ENCODE results near the gene PARN.

Gene PARN

GRCh38 chr16:14500791-14501190 lies 129.3 kb downstream of the PARN start:
- FAIRE-seq (no peak), DNase-seq (ENCODE audit: insufficient read length) (no peak)
- no peak for TF ChIP-seq POLR2AphosphoS5 (IDR thresholded peaks at IDR 0.05; ENCODE audit: low read depth, low read length)
- TF ChIP-seq POLR2A (IDR thresholded peaks at IDR 0.05; ENCODE audit: low read depth, low read length): no peak
- TF ChIP-seq TAF1 (IDR thresholded peaks at IDR 0.05; ENCODE audit: borderline replicate concordance, low read depth, low read length): no peak

DNA sequence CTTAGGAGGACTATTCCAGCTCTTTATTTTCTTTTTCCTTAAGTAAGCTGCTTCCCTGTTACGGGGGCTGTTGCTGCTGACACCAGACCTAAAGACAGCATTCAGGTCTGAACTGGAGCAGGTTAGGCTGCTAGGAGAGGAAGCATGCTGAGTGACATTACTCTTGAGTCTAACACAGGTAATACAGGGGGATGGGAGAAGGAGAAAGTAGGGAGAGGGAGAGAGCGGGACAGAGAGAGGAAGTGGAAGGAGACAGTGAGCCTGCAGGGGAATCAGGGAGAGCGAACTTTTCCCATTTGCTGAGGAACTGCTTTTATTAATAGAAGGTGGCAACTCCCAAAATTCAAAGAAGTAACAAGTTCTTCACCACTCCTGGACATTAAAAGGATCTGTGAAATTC lies 130.9 kb downstream of the PARN start:
- no peak for FAIRE-seq
- TF ChIP-seq TAF1 (IDR thresholded peaks at IDR 0.05; ENCODE audit: borderline replicate concordance, low read depth, low read length) (no peak), POLR2A (IDR thresholded peaks at IDR 0.05; ENCODE audit: low read depth, low read length) (no peak), POLR2AphosphoS5 (IDR thresholded peaks at IDR 0.05; ENCODE audit: low read depth, low read length) (no peak)
- DNase-seq (ENCODE audit: insufficient read length): no peak

DNA sequence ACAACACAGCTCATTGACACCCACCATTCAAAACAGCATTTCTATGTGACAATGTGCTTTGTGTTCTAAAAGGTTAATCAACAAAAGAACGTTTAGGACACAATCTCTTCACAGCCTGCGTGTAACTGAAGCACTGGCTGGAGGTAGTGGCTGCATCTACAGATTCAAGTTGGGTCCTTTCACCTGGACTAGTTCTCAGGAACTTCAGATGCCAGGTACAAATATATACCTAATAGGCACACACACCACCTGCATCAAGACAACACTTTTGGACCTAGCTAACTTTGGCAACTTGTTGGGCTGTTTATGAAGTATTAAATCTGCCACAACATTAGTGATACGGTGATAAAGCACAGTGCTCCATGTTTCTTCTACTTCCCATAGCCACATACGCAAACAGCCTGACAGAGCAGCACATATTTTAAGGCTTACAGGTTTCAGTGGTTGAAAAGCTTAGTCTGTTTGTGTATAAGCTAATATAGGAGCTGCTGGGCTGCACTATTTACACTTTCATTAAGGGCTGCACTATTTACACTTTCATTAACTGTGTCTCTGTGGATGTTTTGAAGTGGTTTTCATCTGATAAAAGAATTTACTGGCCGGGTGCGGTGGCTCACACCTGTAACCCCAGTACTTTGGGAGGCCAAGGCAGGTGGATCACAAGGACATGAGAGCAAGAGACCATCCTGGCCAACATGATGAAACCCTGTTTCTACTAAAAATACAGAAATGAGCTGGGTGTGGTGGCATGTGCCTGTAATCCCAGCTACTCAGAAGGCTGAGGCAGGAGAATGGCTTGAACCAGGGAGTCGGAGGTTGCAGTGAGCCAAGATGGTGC lies 132.6 kb downstream of the PARN start:
- no peak for FAIRE-seq
- TF ChIP-seq POLR2AphosphoS5 (IDR thresholded peaks at IDR 0.05; ENCODE audit: low read depth, low read length) (no peak), TAF1 (IDR thresholded peaks at IDR 0.05; ENCODE audit: borderline replicate concordance, low read depth, low read length) (no peak), POLR2A (IDR thresholded peaks at IDR 0.05; ENCODE audit: low read depth, low read length) (no peak)
- DNase-seq (ENCODE audit: insufficient read length): no peak

DNA sequence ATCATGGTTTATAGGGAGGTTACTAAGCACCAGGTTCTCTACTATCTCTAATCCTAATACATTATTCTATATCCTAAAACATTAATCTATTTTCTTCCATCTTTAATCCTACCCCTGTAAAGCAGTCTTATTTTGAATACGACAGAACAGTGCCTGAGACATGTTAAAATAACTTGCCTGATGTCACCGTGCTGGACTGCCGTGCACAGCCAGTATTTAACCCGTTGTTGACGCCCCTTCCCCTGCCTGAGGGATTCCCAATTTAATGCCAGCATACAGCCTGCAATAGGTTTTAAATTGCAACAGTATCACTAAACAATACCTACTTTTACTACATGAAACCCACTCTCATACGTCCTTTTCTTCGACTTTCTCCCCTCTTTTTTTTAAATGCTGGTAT lies 133.3 kb downstream of the PARN start:
- FAIRE-seq: no peak
- TF ChIP-seq POLR2AphosphoS5 (IDR thresholded peaks at IDR 0.05; ENCODE audit: low read depth, low read length) (no peak), POLR2A (IDR thresholded peaks at IDR 0.05; ENCODE audit: low read depth, low read length) (no peak), TAF1 (IDR thresholded peaks at IDR 0.05; ENCODE audit: borderline replicate concordance, low read depth, low read length) (no peak)
- no peak for DNase-seq (ENCODE audit: insufficient read length)

GRCh38 chr16:14496047-14496770 lies 133.9 kb downstream of the PARN start:
- TF ChIP-seq TAF1 (IDR thresholded peaks at IDR 0.05; ENCODE audit: borderline replicate concordance, low read depth, low read length) (no peak), POLR2AphosphoS5 (IDR thresholded peaks at IDR 0.05; ENCODE audit: low read depth, low read length) (no peak), POLR2A (IDR thresholded peaks at IDR 0.05; ENCODE audit: low read depth, low read length) (no peak)
- no peak for FAIRE-seq

DNA sequence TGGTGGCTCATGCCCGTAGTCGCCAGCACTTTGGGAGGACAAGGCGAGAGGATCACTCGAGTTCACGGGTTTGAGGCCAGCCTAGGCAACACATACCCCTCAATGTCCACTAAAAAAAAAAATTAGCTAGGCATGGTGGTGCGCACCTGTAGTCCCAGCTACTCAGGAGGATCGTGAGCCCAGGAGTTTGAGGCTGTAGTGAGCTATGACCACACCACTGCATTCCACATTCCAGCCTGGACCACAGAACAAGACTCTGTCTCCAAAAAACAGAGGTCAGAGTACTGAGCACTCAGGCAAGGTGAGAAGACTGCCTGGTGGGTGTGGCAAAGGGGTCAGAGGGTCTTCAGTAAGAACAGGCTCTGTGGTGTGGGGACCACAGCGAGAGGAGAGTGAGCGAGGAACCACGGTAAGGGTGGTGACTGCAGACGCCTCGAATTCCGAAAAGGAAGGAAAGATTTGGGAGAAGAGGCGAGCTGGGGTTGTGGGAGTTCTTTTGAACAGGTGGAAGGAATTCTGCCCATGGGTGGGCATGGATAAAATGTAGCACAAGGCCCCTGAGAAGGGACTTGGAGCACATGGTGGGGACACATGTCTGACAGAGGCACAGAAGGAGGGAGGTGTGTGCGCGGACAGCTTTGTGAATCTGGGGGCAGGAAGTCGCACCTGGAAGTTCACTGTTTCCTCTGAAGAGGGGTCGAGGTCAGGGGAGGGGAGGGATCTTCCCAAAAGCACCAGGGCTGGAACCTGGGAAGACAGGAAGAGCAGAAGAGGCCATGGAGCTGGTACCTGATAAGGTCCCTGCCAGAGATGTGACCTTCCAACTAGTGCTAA lies 134.6 kb downstream of the PARN start:
- DNase-seq (ENCODE audit: insufficient read length) (no peak), FAIRE-seq (no peak)
- TF ChIP-seq POLR2AphosphoS5 (IDR thresholded peaks at IDR 0.05; ENCODE audit: low read depth, low read length): no peak
- no peak for TF ChIP-seq POLR2A (IDR thresholded peaks at IDR 0.05; ENCODE audit: low read depth, low read length)
- TF ChIP-seq TAF1 (IDR thresholded peaks at IDR 0.05; ENCODE audit: borderline replicate concordance, low read depth, low read length): no peak

More at GRCh38 chr16:14496047-14496770, 133.9 kb downstream of the PARN start:
- DNase-seq (ENCODE audit: insufficient read length): no peak

DNA sequence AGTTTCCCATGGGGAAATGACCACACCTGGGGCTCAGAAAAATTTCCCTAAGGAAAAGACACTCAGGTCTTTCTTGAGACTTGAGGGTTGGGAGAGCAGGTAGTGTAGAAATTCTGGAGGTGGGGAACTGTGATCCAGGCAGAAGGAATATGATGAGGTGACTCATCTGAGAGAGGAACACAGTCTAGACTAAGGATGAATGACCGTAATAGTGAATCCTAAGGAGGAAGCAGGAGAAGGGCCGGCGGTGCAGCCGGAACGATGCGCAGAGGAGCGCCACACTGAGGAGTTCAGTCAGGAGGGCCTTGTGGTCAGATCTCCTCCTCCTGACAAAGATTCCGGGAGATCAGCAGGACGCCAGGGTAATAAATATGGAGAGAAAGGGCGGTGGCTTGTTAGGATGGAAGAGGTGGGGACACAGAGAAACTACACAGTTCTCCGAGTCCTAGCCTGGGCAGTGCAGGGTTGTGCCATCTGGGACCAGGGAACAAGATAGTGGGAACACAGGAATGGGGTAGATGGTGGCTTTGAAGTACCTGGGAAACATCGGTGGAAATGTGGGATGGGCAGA lies 135.6 kb downstream of the PARN start:
- DNase-seq (ENCODE audit: insufficient read length): no peak
- no peak for FAIRE-seq
- TF ChIP-seq POLR2AphosphoS5 (IDR thresholded peaks at IDR 0.05; ENCODE audit: low read depth, low read length) (no peak), POLR2A (IDR thresholded peaks at IDR 0.05; ENCODE audit: low read depth, low read length) (no peak), TAF1 (IDR thresholded peaks at IDR 0.05; ENCODE audit: borderline replicate concordance, low read depth, low read length) (no peak)

- no peak for DNase-seq (ENCODE audit: insufficient read length)
- TF ChIP-seq TAF1 (IDR thresholded peaks at IDR 0.05; ENCODE audit: borderline replicate concordance, low read depth, low read length) (no peak), POLR2A (IDR thresholded peaks at IDR 0.05; ENCODE audit: low read depth, low read length) (no peak), POLR2AphosphoS5 (IDR thresholded peaks at IDR 0.05; ENCODE audit: low read depth, low read length) (no peak)
- FAIRE-seq: no peak
Measured at GRCh38 chr16:14493791-14494190, 136.3 kb downstream of the PARN start.

DNA sequence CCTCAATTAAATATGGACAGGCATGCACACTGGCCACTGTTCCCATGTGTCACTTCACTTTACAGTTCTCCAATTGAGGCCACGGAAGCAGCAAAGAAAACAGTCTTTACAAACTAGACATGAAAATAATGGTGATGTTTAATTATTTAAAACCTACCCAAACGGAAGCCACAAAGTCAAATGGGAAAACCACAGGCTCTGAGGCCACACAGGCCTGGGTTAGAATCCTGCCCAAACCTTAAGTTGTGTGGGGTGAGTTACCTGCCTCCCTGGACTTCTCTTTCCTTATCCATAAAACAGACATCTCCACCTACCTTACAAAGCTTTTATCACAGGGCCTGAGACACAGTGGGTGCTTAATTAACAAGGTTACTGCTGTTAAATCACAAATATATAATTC lies 137.4 kb downstream of the PARN start:
- FAIRE-seq: no peak
- no peak for DNase-seq (ENCODE audit: insufficient read length)
- TF ChIP-seq POLR2A (IDR thresholded peaks at IDR 0.05; ENCODE audit: low read depth, low read length) (no peak), TAF1 (IDR thresholded peaks at IDR 0.05; ENCODE audit: borderline replicate concordance, low read depth, low read length) (no peak), POLR2AphosphoS5 (IDR thresholded peaks at IDR 0.05; ENCODE audit: low read depth, low read length) (no peak)

DNA sequence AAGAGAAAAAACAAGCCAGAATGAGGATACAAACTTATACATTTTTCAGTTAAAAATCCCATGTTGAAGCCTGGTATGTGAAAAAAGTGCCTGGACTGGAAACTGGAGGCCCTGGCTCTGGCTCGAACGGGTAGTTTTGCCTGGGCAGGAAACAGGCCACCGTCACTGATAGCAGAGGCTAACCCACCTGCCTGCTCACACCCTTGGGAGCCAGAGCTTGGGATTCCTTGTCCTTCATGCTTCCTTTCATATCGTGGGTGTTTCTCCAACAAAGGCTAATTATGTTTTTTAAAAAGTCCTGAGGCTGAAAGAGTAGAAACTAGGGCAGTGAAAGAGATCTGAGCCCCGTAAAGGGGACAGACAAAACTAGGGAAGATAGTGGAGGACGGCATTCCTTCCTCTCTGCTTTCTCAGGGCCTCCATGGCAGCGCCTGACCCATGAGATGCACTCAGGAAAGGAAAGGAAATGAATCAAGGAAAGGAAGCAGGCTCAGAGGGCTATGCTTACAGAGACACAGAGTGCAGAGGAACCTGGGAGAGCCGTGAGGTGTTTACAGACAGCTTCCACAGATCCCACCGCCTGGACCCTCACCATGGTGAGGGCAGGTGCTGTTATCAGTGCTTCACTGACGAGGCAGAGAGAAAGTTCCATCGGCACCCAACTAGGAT lies 138.1 kb downstream of the PARN start:
- DNase-seq (ENCODE audit: insufficient read length) (no peak), FAIRE-seq (no peak)
- TF ChIP-seq POLR2AphosphoS5 (IDR thresholded peaks at IDR 0.05; ENCODE audit: low read depth, low read length): no peak
- TF ChIP-seq POLR2A (IDR thresholded peaks at IDR 0.05; ENCODE audit: low read depth, low read length): no peak
- TF ChIP-seq TAF1 (IDR thresholded peaks at IDR 0.05; ENCODE audit: borderline replicate concordance, low read depth, low read length): no peak
